AML-193 (cell line): ENCODE results near the gene SARNP.
"Not testable (repeated sequence)": the region's sequence is repeated elsewhere in the genome, so short reads cannot be mapped to it uniquely, and the experiment has no call there.

Source experiments
- DNase-seq, 2 experiments: peaks; one replicate each; lab custom pipeline; 2025; lab: John Stamatoyannopoulos, UW

The SARNP gene

GRCh38 chr12:55795950-55796349 lies 21.6 kb downstream of the SARNP start:
- DNase-seq: no peak

- no peak for DNase-seq
Observed at GRCh38 chr12:55789893-55790292, 27.6 kb downstream of the SARNP start.

- no peak for DNase-seq
Observed at GRCh38 chr12:55789171-55789570, 28.4 kb downstream of the SARNP start.

- no peak for DNase-seq
Observed at GRCh38 chr12:55788546-55788945, 29.0 kb downstream of the SARNP start.

- no peak for DNase-seq
Observed at GRCh38 chr12:55780685-55781084, 36.8 kb downstream of the SARNP start.

GRCh38 chr12:55777856-55778255 lies 39.7 kb downstream of the SARNP start:
- DNase-seq: no peak

- no peak for DNase-seq
Observed at GRCh38 chr12:55771736-55772135, 45.8 kb downstream of the SARNP start.

- DNase-seq: no peak
Observed at GRCh38 chr12:55767156-55767555, 50.4 kb downstream of the SARNP start.

GRCh38 chr12:55765736-55766290 lies 51.7 kb downstream of the SARNP start:
- DNase-seq: no peak

GRCh38 chr12:55762646-55763045 lies 54.9 kb downstream of the SARNP start:
- DNase-seq: no peak

GRCh38 chr12:55760663-55761062 lies 56.9 kb downstream of the SARNP start:
- no peak for DNase-seq

GRCh38 chr12:55758575-55758974 lies 58.9 kb downstream of the SARNP start:
- DNase-seq: not testable (repeated sequence)

GRCh38 chr12:55757701-55758100 lies 59.8 kb downstream of the SARNP start:
- DNase-seq: no peak

- no peak for DNase-seq
Observed at GRCh38 chr12:55755246-55755645, 62.3 kb downstream of the SARNP start.

GRCh38 chr12:55748230-55748993 lies 69.1 kb downstream of the SARNP start:
- DNase-seq: no peak

- no peak for DNase-seq
Observed at GRCh38 chr12:55746913-55747231, 70.7 kb downstream of the SARNP start.

- no peak for DNase-seq
Observed at GRCh38 chr12:55746174-55746912, 71.2 kb downstream of the SARNP start.

- no peak for DNase-seq
Observed at GRCh38 chr12:55745361-55746173, 72.0 kb downstream of the SARNP start.

GRCh38 chr12:55744340-55745030 lies 73.0 kb downstream of the SARNP start:
- DNase-seq: no peak

- DNase-seq: peak; percentile 40 to 57
Observed at GRCh38 chr12:55743406-55744339, 73.9 kb downstream of the SARNP start.
